GM23248 (cell line): ENCODE results near the gene XRCC6.
"Not testable (repeated sequence)": the region's sequence is repeated elsewhere in the genome, so short reads cannot be mapped to it uniquely, and the experiment has no call there.

Experiments used
- EZH2 ChIP-seq: fragments of 200-600 bp; sonication (generic); IDR thresholded peaks from 2 replicates; pipeline ENCODE4 v1.6.1; 2018; ENCODE audit warnings: antibody characterized with exemption, mild to moderate bottlenecking; ENCODE audit not compliant: insufficient read depth, poor library complexity, severe bottlenecking
- EZH2phosphoT487 ChIP-seq: fragments of 200-600 bp; sonication (generic); IDR thresholded peaks from 2 replicates; pipeline ENCODE4 v1.6.1; 2018; ENCODE audit warnings: antibody characterized with exemption, moderate library complexity, mild to moderate bottlenecking, low read depth; ENCODE audit not compliant: insufficient read depth

- not testable (repeated sequence) for TF ChIP-seq EZH2phosphoT487, EZH2
Measured at GRCh38 chr22:41593336-41593960, 27.6 kb upstream of the XRCC6 start.
